ENCODE measurements around the gene CORIN.
A peak's percentile ranks its signal among the peaks of the same experiment; 100 is the strongest.

The CORIN gene, protein sequence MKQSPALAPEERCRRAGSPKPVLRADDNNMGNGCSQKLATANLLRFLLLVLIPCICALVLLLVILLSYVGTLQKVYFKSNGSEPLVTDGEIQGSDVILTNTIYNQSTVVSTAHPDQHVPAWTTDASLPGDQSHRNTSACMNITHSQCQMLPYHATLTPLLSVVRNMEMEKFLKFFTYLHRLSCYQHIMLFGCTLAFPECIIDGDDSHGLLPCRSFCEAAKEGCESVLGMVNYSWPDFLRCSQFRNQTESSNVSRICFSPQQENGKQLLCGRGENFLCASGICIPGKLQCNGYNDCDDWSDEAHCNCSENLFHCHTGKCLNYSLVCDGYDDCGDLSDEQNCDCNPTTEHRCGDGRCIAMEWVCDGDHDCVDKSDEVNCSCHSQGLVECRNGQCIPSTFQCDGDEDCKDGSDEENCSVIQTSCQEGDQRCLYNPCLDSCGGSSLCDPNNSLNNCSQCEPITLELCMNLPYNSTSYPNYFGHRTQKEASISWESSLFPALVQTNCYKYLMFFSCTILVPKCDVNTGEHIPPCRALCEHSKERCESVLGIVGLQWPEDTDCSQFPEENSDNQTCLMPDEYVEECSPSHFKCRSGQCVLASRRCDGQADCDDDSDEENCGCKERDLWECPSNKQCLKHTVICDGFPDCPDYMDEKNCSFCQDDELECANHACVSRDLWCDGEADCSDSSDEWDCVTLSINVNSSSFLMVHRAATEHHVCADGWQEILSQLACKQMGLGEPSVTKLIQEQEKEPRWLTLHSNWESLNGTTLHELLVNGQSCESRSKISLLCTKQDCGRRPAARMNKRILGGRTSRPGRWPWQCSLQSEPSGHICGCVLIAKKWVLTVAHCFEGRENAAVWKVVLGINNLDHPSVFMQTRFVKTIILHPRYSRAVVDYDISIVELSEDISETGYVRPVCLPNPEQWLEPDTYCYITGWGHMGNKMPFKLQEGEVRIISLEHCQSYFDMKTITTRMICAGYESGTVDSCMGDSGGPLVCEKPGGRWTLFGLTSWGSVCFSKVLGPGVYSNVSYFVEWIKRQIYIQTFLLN
- 0 to 1.1 (median 0.17) reads per million in 4 experiments for total RNA-seq

DNA sequence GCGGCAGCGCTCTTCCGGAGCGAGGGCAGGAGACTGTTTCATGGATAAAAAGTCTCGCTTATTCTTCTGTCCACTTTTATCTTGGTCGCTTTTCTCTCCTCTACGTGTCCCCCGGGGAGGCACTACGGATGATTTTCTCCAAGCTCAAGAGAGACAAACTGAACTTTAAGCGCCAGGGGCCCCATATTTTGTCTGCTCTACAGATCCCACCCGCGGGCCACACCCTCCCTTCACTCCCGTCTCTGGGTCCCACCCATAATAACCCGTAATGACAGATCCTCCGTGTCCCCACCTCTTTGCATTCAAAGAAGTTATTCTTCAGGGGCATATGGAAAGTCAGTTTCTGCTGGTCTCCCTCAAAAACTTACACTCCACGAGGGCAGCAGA is at the start of gene CORIN:
Gene CORIN, minus strand, starts transcription at position 160 of the 387 bp plus-strand sequence. Its CDS starts 118 bp downstream, at position 42.
- no peak for DNase-seq

DNA sequence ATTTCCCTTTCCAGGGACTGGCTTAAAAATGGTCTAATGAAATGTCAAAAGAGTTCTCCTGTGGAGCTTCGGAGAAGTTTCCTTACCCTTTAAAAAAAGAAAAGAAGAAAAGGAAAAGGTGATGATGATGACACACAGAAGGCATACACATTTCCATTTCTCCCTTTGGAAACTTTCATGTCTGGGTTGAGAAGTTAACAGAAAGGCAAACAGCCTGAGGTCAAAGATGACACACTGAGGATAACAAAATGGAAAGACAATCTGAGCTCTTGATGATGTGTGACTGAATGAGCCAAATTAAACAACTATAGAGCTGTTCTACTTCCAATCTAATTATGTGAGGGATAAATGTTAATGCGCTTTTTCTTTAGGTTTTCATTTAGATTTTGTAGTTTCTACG is 44.4 kb upstream of the CORIN start:
- no peak for DNase-seq

DNA sequence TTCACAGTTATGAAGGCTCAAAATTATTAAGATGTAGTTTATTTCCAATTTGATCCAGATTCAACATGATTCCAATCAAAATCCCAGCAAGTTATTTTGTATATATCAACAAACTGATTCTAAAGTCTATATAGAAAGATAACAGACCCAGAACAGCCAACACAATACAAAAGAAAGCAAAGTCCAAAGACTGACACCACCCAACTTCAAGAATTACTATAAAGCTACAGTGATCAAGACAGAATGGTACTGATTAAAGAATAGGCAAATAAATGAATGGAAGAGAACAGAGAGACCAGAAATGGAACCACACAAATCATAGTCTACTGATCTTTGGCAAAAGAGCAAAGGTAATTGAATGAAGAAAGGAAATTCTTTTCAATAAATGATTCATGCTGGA is 41.6 kb upstream of the CORIN start:
- no peak for DNase-seq

DNA sequence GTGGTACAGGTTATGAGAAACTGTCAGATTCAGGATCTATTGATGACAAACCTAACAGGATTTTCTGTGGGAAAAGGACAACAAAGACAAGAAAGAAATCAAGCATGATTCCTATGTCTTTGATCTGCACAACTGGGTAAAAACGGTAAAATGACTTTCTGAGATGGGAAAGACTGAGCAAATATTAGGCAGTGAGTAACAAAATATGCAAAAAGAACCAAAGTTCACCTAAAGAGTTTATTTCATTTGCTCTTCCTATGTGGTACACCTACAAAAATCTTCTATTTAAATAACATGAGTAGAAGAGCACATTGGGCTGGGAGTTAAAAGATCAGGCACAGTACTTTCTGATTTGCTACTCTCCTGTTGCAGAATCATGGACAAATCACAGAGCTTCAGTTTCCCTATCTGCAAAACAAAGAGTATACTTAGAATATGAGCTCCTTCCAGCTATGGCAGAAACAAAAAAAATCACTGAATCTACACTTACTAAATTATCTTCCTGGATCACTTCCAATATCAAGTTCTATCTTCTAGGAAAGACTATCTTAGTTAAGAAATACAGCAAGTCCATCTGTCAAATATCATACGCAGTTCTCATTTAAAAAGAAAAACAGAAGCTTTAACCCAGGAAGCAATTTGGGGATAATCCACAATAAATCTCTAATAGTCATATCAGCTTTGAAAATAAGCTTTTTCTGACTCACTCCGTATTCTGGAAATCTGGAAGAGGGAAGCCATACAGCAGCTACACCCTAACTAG is 39.1 kb upstream of the CORIN start:
- DNase-seq = no peak

DNA sequence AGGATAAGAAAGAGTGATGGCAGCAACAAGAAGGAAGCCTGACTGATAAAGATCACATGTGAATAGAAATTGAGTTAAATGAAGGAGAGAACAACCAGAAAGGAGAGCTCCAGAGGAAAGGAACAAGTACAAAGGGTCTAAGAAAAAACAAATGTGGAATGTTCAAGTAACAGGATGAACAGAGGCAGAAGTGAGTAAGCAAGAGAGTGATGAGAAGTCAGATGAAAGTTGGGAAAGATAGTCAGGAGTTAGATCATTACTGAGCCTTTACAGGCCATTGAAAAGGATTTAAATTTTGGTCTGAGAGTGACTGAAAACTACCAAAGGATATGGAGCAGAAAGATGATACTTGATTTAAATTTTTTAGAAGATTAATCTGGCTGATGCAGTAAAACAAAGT is 38.4 kb upstream of the CORIN start:
- DNase-seq = no peak

DNA sequence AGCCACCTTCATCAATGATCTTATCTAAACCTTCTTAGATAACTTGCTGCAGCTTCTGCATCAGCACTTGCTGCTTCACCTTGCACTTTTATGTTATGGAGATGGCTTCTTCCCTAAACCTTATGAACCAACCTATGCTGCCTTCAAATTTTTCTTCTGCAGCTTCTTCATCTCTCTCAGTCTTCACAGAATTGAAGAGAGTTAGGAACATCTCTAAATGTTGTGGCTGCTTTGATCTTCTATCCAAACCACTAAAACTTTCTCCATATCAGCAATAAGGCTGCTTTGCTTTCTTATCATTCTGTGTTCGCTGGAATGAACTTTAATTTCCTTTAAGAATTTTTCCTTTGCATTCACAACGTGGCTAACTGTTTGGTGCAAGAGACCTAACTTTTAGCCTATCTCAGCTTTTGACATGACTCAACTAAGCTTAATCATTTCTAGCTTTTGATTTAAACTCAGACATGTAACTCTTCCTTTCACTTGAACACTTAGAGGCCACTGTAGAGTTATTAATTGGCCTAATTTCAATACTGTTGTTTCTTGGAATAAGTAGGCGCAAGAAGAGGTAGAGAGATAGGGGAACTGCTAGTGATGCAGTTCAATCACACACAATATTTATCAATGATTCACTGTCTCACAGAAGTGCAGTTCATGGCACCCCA is 36.1 kb upstream of the CORIN start:
- no peak for DNase-seq

DNA sequence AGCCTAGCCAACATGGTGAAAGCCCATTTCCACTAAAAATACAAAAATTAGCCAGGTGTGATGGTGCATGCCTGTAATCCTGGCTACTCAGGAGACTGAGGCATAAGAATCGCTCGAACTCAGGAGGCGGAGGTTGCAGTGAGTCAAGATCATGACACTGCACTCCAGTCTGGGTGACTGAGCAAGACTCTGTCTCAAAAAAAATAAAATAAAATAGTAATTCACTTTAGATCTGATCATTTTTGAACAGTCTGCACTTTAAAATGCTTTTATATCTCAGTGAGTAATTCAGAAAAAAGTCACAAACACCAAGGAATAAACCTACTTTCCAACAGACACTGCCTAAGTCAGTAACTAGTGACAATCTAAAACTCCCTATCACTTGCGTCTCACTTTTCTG is 25.6 kb upstream of the CORIN start:
- DNase-seq = no peak

DNA sequence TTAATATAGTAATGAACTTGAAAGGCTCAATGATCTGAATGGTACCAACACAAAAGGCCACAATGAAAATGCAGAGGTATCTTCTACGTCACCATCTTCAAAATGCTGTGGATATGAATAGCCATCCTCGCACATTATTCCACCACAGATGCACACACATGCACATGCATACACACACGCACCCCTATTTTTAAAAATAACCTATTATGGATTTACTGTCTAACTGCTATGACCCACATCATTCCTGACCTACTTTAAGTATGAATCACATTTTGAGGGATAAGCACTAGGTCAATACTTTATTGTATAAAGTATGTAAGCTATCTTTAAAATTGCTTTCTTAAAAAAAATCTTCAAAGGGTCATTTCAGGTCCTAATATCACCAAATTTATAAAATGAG is 24.4 kb upstream of the CORIN start:
- DNase-seq = no peak

DNA sequence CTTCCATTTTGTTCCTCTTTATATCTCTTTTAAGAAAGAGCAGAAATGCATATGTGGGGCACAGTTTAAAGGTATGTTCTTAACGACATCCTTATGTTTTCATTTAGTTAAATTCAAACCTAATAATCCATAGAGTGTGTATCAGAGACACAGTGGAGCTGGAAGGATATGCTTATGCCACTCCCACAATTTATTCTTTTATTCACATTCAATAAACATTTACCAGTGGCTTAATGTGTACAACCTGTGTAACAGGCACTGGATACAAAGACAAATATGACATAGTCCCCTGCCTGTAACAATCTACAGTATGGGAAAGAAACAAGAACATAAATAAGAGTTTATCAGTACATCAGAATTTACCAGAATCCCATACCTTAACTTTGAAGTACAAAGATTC is 22.4 kb upstream of the CORIN start:
- no peak for DNase-seq

DNA sequence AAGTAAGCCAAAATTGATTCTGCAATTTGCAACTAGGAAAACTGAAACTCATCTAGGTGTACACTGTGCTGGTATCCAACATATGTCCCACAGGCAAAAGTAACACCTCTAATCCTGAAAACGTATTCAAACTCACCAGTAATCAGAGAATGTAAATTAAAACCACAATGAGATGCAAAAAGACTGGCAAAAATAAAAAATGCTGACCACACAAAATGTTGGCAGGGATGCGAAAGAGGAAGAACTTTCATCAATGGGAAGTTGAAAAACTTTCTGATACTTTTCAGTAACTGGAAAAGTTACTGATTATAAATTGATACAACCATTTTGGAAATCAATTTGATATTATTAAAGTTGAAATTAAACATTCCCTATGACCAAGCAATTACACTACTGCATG is 20.1 kb upstream of the CORIN start:
- no peak for DNase-seq

DNA sequence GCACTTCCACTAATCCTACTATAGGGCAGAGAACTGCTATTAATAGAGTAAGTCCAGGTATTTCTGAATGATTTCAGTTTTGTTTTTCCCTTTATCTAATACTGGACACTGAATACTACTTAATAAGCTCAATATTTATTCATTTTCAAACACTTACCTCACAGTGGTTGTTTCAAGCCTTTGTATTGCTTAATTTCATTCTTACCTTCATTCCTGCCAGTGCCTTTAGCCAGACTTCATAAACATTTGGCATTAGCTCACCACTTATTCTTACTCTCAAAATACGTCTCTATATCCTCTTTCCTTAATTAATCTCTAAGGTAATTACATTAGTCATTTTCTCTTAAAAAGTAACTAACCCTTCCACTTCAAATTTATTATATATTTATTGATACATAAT is 18.8 kb upstream of the CORIN start:
- no peak for DNase-seq

DNA sequence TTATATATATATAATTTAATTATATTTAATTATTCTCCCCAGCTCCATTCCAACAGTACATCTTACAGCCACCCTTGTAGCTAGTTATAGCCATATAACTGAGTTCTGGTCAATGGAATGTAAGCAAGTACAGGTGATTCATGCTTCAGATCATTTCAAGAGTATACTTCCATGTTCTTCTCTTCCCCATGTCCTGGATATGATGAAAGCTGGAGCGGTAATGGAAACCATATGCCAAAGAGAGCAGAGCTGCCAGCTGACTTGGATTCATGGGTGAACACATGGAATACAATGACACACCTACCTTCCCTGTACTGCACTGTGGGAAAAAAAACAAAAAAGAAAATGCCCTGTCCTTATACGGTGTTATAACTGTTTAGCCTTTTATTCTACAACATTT is 17.5 kb upstream of the CORIN start:
- no peak for DNase-seq

DNA sequence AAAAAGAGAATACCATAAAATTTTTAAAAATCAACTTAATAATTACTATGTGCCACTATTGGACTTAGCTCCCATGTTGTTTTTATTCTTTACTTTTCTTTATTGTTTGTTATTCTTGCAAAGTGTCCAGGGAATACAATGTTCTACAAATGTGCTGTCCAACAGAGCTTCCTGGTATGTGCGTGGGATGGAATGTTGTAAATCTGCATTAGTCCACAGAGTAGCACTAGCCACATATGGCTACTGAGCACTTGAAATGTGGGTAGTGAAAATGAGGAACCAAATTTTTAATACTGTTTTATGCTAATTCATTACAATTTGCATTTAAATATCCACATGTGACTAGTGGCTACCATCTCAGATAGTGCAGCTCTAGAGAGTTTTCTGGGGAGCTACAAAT is 14.3 kb upstream of the CORIN start:
- DNase-seq = no peak

DNA sequence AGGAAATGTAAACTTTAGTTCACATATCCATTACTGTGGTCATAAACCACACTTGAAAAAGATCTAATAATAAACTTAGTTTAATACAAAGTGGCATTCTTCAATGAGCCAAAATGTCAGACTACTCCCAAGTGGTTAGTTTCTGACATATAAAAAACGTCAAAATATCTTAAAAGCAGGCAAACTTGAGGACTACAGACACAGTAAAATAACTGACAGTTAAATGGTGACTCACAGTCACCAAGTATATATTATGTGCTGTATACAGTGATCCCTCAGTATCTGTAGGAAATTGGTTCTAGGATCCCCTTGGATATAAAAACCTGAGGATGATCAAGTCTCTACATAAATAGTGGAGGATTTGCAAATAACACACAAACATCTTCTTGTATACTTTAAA is 11.6 kb upstream of the CORIN start:
- no peak for DNase-seq

DNA sequence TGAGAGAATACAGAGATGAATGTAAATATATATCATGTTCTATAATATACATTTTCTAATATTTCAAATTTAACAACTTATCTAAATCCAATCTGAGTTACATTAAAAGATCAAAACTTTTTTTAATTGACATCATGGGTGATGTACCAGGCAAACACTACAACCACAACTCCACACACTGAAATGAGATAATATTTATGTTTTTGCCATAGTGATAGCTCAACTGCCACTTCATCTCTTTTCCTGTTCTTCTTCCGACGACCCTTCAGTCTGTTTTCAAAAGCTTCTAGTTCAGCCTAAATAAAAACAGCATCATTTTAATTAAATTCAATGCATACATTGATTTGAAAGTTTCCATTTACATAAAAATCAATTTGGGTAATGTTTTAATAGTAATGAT is 10.2 kb upstream of the CORIN start:
- DNase-seq = no peak

DNA sequence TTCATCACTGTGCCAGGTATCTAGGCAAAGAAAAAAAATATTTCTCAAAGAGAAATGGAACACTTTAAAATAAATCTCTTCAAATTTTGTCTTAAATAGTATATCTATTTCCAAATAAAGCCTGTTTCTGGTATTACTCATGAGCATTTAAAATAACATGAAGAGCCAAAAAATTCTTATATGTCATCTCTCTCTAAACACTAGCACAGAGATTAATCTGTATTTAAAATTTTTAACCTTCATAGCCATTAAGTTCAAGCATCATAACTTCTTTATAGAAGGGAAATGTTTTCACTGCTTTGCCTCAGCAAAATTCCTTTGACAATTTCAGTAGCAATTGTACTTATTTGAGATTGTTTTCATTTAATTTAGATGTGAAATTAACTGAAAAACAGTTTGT is 5.1 kb upstream of the CORIN start:
- DNase-seq = no peak

DNA sequence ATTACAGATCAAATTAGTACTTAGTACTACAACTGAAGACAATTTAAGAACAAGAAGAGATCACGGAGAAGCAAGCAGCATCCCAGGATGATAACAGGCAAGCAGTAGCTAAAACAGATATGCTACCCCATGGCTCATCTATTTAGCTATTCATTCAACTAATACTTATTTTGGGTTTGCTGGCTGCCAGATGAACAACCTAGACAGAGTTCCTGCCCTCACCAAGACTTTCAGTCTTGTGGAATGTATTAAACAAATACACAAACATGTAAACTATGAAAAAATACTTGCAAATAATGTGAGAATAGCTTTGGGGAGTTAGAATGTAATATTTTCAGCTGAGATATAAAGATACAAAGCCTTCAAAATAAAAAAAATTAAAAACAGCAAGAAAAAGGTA is 2.4 kb upstream of the CORIN start:
- DNase-seq = no peak

DNA sequence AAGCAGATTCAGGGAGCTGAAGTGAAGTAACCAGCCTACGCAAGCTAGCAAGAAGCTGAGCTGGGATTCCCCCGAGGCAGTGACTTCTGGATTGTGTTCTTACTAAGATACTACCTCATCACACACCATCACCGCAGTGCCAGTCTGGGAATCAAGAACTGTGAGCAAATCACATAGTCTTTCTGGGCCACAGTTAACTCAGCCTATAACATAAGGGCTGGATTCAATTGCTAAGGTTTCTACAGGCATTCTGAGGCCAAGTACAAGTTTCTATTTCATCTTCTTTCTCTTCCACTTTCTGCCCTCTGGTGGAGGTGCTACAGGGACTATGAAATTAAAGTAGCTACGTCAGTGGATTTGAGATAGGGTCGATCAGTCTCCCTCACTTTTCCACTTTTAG is 1.4 kb upstream of the CORIN start:
- no peak for DNase-seq

DNA sequence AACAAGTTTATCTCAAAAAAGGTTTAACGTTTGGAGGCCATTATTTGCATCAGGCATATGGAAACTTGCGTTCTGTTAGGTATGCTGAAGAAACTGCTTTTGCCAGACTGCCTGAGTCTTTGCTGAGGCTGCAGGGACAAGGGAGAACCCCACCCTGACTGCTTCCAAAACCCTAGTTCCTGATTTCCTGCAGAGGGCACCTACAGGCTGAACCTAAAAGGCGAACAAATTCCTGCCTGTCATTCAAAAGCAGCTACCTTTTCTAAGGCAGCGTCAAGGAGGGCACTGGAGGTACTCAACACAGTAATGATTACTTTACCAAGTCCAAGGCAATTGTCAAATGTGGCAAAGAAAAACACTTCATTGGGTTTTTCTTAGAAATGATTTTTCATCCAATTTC is 578 bp upstream of the CORIN start:
- no peak for DNase-seq

DNA sequence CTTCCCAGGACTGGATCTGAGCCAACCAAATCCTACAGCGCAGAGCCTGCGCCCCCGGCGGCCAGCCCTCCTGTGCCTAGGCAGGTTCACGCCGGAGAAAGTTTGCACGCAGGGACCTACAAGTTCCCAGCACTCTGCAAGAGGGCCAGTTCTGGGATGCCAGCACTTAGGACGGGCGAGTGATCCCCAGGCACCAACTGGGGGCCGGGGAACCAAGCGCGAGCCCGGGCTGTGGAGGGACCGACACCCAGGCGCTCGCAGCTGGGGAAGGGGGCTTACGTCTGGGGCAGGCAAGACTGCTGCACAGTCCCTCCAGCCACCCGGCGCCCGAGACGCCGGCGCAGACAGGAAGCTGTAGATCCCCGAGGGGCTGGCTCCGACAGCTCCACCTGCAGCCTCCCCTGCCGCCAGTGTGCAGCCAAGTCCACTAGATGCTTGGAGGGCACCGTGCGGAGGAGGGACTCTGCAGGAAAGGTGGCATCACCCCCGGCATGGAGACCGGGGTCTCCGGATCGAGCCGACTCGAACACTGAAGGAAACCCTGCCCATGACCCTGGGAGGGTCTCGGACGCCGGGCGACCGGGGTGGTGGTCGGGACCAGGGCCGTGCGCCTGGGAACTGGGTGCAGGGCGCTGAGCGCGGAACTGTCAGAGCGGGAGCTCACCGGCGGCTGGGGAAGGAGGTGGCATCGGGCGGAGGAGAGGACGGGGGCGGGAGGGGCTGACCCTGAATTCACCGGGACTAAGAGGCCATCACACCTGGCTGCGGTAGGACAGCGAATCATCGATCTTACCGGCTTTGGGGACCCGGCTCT is 566 bp downstream of the CORIN start:
- peak; percentile 3 for DNase-seq

DNA sequence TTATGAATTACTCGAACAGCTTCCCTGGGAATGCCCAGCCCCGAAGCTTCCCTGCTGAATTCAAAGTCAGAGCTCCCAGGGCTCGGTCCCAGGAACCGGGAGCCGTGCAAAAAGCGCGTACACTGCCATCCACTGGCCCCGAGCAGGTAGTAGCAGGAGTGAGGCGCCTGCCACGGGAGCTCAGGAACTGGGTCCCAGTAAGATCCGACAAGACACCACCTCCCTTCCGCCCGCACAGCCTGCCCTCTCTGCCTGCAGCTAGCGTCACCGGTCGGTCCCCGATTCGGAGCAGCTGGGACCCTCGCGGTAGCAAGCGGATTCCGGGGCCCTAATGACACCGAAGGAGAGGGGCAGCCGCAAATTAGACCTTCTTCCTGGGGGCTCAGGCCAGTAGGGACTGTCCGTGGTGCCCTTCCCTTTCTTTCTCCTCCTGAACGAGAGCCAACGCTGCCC is 1.2 kb downstream of the CORIN start:
- peak; percentile 6 for DNase-seq
